Vagina (tissue), 2 donors: ENCODE results near the gene ZFP69.

Source experiments
- CTCF ChIP-seq, 3 experiments: fragments of 450-650 bp in 2 of 3; fragments of 200-600 bp in 1 of 3; sonication (generic) in 1 of 3; IDR thresholded peaks; one replicate each; pipeline ENCODE4 v1.5.1; 2017 to 2019; ENCODE audit warnings: antibody characterized with exemption in 3 of 3, mild to moderate bottlenecking in 2 of 3, moderate library complexity in 2 of 3
- POLR2A ChIP-seq, 2 donors: fragments of 450-650 bp; IDR thresholded peaks; one replicate each; pipeline ENCODE4 v1.6.1; 2017; ENCODE audit warnings: antibody characterized with exemption in 2 of 2, mild to moderate bottlenecking in 2 of 2, moderate library complexity in 2 of 2

- TF ChIP-seq CTCF (IDR thresholded peaks at IDR 0.05) (no peak), POLR2A (IDR thresholded peaks at IDR 0.05) (no peak)
These were observed 576 bp downstream of the ZFP69 start for GRCh38 chr1:40477678-40478053.
